Measurements from ENCODE around the gene SUSD4.

Gene SUSD4

DNA sequence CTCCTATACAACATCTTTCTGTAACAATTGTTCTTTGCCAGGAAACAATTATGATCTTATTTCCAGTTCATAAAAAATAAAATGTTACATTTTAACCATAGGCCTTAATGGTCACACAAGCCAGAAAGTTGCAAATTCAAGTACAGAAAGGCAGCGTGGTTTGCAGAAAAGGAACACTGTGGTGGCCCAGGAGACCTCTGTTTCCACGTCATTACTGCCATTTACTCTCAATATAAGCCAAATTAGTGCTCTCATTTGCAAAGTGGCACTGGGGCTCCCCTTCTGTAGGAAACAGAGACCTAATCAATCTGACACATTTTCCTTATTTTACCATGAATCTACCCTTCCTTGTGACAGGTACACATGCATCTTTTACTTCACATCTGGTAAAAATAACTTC is 141.6 kb downstream of the SUSD4 start:
- Histone ChIP-seq H3K27ac (no peak overlapping the region), H3K9ac (no peak overlapping the region), H3K27me3 (no peaks in the 10 kb centered on the region), H3K4me1 (no peaks in the 10 kb centered on the region), H3K4me3 (no peak overlapping the region), H3K9me3 (replicated peaks in 1 of 11) (peaks cover 19 to 28% (median 22%) of the 10 kb centered on the region in 11 experiments), H4K20me1 (no peaks in the 10 kb centered on the region), H3K36me3 (0 out of 22 replicates have a peak, but pooled peaks cover 0 to 6% (median 0%) of the 10 kb centered on the region in 11 experiments), H3K4me2 (no peak overlapping the region)
- TF ChIP-seq Cebpa-rat (IDR thresholded peaks at IDR 0.05), result no peak

DNA sequence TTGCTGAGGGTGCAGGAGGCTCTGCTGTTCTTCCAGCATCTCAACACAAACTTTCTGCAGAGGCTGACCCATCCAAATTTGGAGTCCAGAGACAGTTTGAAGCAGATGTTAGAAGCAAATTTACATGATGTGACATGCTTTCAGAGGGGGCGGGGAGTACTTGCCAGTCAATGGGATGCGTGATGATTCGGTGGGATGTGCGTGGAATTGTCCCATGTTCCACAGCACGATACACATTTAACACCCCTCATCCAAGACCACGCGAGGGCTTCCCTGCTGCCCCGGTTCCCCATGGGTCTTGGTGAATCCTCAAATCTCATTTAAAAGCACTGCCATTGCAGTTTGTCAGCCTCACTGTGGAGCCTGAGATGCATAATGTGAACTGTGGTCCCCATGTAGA is 142.3 kb downstream of the SUSD4 start:
- H3K4me3 ChIP-seq, result no peak overlapping the region
- H3K27me3 ChIP-seq, result no peaks in the 10 kb centered on the region
- H3K9ac ChIP-seq, result no peak overlapping the region
- H4K20me1 ChIP-seq, result no peaks in the 10 kb centered on the region
- H3K4me1 ChIP-seq, result no peaks in the 10 kb centered on the region
- peaks cover 19 to 28% (median 22%) of the 10 kb centered on the region in 11 experiments for H3K9me3 ChIP-seq (replicated peaks in 1 of 11)
- no peak for TF ChIP-seq Cebpa-rat (IDR thresholded peaks at IDR 0.05)
- H3K27ac ChIP-seq, result no peak overlapping the region
- H3K36me3 ChIP-seq, result 0 out of 22 replicates have a peak, but pooled peaks cover 0 to 6% (median 0%) of the 10 kb centered on the region in 11 experiments
- H3K4me2 ChIP-seq, result no peak overlapping the region

DNA sequence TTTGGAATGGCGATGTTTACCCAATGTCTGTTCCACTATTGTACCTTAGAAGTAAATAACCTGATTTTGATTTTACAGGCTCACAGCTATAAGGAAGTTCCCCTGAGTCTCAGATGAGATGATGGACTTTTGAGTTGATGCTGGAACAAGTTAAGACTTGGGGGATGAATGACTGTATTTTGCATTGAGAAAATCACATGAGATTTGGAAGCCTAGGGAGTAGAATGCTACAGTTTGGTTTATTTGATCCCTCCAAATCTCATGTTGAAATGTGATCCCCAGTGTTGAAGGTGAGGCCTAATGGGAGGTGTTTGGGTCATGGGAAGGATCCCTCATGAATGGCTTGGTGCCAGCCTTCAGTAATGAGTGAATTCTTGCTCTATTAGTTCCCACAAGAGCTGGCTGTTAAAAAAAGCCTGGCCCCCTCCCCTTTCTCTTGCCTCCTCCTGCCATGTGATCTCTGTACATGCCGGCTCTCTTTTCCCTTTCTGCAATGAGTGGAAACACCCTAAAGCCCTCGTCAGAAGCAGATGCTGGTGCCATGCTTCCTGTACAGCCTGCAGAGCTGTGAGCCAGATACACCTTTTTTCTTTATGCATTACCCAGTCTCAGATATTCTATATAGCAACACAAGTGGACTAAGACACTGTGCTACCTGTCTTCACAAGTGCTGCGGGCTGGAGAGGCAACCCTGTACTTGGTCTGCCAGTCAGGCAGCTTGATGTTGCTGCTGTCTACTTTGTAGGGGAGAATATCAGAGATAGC is 143.9 kb downstream of the SUSD4 start:
- TF ChIP-seq Cebpa-rat (IDR thresholded peaks at IDR 0.05), result no peak
- H3K27ac ChIP-seq, result no peak overlapping the region
- no peak overlapping the region for H3K4me3 ChIP-seq
- no peak overlapping the region for H3K9ac ChIP-seq
- H3K4me1 ChIP-seq, result no peaks in the 10 kb centered on the region
- peaks cover 19 to 28% (median 22%) of the 10 kb centered on the region in 11 experiments for H3K9me3 ChIP-seq (replicated peaks in 1 of 11)
- H4K20me1 ChIP-seq, result no peaks in the 10 kb centered on the region
- H3K4me2 ChIP-seq, result no peak overlapping the region
- 0 out of 22 replicates have a peak, but pooled peaks cover 0 to 6% (median 0%) of the 10 kb centered on the region in 11 experiments for H3K36me3 ChIP-seq
- H3K27me3 ChIP-seq, result no peaks in the 10 kb centered on the region

DNA sequence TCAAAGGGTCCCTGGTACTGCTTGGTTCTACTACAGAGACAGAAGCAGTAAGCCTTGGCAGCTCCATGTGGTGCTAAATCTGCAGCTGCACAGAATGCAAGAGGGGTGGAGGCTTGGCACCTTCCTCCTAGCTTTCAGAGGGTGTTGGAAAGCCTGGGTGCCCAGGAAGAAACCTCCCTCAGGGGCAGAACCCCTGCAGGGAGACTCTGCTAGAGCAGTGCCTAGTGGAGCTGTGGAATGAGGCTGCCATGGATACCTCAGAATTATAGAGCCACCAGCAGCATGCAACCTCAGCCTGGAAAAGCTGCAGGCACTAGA is 144.7 kb downstream of the SUSD4 start:
- no peak overlapping the region for H3K9ac ChIP-seq
- H3K4me3 ChIP-seq, result no peak overlapping the region
- H3K27me3 ChIP-seq, result no peaks in the 10 kb centered on the region
- H3K4me1 ChIP-seq, result no peaks in the 10 kb centered on the region
- TF ChIP-seq Cebpa-rat (IDR thresholded peaks at IDR 0.05), result no peak
- H3K36me3 ChIP-seq, result 0 out of 22 replicates have a peak, but pooled peaks cover 0 to 6% (median 0%) of the 10 kb centered on the region in 11 experiments
- H3K9me3 ChIP-seq (replicated peaks in 1 of 11), result peaks cover 19 to 28% (median 22%) of the 10 kb centered on the region in 11 experiments
- H4K20me1 ChIP-seq, result no peaks in the 10 kb centered on the region
- no peak overlapping the region for H3K27ac ChIP-seq
- no peak overlapping the region for H3K4me2 ChIP-seq

DNA sequence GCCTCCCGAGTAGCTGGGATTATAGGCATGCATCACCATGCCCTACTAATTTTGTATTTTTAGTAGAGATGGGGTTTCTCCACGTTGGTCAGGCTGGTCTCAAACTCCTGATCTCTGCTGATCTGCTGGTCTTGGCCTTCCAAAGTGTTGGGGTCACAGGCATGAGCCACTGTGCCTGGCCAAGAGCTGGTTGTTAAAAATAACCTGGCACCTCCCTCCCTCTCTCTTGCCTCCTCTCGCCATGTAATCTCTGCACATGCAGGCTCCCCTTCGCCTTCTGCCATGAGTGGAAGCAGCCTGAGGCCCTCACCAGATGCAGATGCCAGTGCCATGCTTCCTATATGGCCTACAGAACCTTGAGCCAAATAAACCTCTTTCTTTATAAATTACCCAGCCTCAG is 146.2 kb downstream of the SUSD4 start:
- H3K9me3 ChIP-seq (replicated peaks in 1 of 11), result peaks cover 19 to 28% (median 22%) of the 10 kb centered on the region in 11 experiments
- TF ChIP-seq Cebpa-rat (IDR thresholded peaks at IDR 0.05), result no peak
- no peaks in the 10 kb centered on the region for H3K4me1 ChIP-seq
- no peak overlapping the region for H3K4me3 ChIP-seq
- no peaks in the 10 kb centered on the region for H3K27me3 ChIP-seq
- no peak overlapping the region for H3K9ac ChIP-seq
- H3K27ac ChIP-seq, result no peak overlapping the region
- H3K36me3 ChIP-seq, result 0 out of 22 replicates have a peak, but pooled peaks cover 0 to 6% (median 0%) of the 10 kb centered on the region in 11 experiments
- H3K4me2 ChIP-seq, result no peak overlapping the region
- no peaks in the 10 kb centered on the region for H4K20me1 ChIP-seq

DNA sequence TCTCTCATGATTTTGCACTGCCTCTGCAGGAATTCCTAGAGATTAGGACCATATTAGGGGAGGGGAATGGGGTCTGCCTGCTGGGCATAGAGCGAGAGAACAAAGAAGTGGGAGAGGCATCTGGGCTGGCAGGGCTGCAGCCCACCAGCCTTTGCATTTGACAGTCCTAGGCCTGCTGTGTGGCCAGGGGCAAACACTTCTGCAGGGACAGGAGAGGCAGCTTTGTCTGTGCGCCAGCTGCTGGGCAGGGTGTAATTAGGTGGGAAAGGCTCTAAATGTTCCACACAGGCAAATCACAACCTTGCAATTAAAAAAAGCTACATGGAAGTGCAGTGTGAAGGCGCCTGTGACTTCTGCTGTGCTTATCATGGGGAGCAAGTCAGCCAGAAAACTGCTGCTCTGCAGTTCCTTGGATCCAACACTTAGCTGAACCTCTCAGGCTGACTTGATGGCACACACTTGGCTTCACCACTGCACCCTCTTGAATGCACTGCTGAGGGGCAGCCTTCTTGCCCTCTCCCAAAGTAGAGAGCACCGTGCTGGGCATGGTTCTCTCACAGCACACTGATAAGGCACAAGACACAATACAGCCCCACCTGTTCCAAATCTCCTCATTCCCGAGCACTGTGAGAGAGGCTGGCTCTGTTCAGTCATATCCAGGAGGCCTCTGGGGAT is 147.3 kb downstream of the SUSD4 start:
- Histone ChIP-seq H3K4me1 (no peaks in the 10 kb centered on the region), H3K27me3 (no peaks in the 10 kb centered on the region), H3K9ac (no peak overlapping the region), H3K4me3 (no peak overlapping the region), H4K20me1 (no peaks in the 10 kb centered on the region), H3K9me3 (replicated peaks in 1 of 11) (peaks cover 19 to 28% (median 22%) of the 10 kb centered on the region in 11 experiments), H3K4me2 (no peak overlapping the region), H3K27ac (no peak overlapping the region), H3K36me3 (0 out of 22 replicates have a peak, but pooled peaks cover 0 to 6% (median 0%) of the 10 kb centered on the region in 11 experiments)
- TF ChIP-seq Cebpa-rat (IDR thresholded peaks at IDR 0.05), result no peak

DNA sequence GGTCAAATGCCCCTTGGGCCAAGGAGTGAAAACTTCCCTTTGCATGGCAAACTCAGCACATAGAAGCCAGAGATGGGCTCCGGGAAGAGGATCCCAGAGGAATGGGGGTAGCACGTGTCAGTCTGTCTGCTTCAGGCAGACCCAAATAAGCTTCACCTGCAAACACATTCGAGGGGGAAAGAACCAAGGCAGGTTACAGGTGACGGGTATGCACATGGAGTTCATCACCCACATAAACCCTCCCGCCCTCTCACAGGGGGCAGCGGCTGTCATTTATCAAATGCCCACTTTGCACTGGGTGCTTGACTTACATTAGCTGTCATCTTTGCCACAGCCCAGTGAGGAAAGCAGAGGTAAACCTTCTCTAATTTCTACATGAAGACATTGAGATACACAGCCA is 147.9 kb downstream of the SUSD4 start:
- Histone ChIP-seq H3K4me2 (no peak overlapping the region), H4K20me1 (no peaks in the 10 kb centered on the region), H3K4me3 (no peak overlapping the region), H3K4me1 (no peaks in the 10 kb centered on the region), H3K9ac (no peak overlapping the region), H3K9me3 (replicated peaks in 1 of 11) (peaks cover 19 to 28% (median 22%) of the 10 kb centered on the region in 11 experiments), H3K27me3 (no peaks in the 10 kb centered on the region), H3K36me3 (0 out of 22 replicates have a peak, but pooled peaks cover 0 to 6% (median 0%) of the 10 kb centered on the region in 11 experiments), H3K27ac (no peak overlapping the region)
- no peak for TF ChIP-seq Cebpa-rat (IDR thresholded peaks at IDR 0.05)

DNA sequence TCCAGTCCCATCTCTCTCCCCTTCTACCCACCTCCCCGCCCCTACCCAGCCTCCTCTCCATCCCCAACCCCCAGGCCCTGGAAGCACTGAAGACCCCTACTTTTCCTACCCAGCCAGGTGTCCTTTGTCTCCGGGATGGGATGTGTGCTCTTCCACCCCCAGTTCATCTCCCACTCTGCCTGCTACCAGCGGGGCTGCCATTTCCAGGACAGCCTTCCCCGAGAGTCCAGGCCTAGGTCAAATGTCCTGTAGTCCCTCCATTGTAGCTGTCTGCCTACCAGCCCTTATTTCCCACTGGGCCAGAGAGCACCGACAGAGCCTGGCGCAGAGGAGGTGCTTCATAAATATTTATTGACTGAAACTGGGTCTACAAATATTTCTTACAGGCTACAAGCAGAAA is 148.9 kb downstream of the SUSD4 start:
- H3K9me3 ChIP-seq (replicated peaks in 1 of 11), result peaks cover 18 to 24% (median 21%) of the 10 kb centered on the region in 11 experiments
- H3K4me2 ChIP-seq, result no peak overlapping the region
- no peaks in the 10 kb centered on the region for H4K20me1 ChIP-seq
- H3K4me3 ChIP-seq, result no peak overlapping the region
- H3K9ac ChIP-seq, result no peak overlapping the region
- H3K27me3 ChIP-seq, result no peaks in the 10 kb centered on the region
- no peak for TF ChIP-seq Cebpa-rat (IDR thresholded peaks at IDR 0.05)
- no peaks in the 10 kb centered on the region for H3K4me1 ChIP-seq
- no peak overlapping the region for H3K27ac ChIP-seq
- H3K36me3 ChIP-seq, result 0 out of 22 replicates have a peak, but pooled peaks cover 0 to 6% (median 0%) of the 10 kb centered on the region in 11 experiments

DNA sequence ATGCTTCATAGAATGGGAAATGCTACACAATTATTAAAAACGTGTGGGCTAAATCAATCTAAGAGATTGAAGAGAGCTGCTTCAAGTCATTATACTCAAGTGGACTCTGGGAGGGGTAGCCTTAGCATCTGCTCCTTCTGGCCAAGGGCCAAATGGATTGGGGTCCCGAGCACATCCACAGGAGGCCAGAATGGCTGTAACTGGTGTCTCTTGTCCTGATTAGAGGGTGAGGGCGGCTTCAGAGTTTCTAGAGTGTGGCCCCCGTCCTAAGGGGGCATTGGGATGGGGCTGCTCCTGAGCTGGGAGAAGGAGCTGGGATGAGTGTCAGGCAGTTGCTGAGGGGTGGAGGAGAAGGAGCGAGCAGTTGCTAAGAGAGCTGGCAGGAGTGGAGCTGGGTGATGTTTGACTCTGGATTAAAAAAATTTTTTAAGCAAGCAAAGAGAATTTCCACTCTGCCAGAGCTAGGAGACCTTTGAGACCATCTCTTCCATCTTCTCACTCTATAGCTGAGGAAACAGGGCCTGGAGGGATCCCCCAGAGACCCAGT is 149.6 kb downstream of the SUSD4 start:
- Histone ChIP-seq H3K27ac (no peak overlapping the region), H3K9me3 (replicated peaks in 1 of 11) (peaks cover 11 to 18% (median 16%) of the 10 kb centered on the region in 11 experiments), H3K27me3 (no peaks in the 10 kb centered on the region), H3K9ac (no peak overlapping the region), H3K4me3 (no peak overlapping the region), H3K36me3 (0 out of 22 replicates have a peak, but pooled peaks cover 0 to 5% (median 0%) of the 10 kb centered on the region in 11 experiments), H3K4me2 (no peak overlapping the region), H4K20me1 (no peaks in the 10 kb centered on the region), H3K4me1 (no peaks in the 10 kb centered on the region)
- no peak for TF ChIP-seq Cebpa-rat (IDR thresholded peaks at IDR 0.05)
